Measurements from ENCODE around the gene CD40. TPM values are rescaled to one million over a fixed set of nuclear protein-coding genes. Genes with fewer than 3 reads are reported as not detected.

Gene CD40
- polyA plus RNA-seq, 4 donors = 4.8 to 7.6 (median 5.6) TPM

DNA sequence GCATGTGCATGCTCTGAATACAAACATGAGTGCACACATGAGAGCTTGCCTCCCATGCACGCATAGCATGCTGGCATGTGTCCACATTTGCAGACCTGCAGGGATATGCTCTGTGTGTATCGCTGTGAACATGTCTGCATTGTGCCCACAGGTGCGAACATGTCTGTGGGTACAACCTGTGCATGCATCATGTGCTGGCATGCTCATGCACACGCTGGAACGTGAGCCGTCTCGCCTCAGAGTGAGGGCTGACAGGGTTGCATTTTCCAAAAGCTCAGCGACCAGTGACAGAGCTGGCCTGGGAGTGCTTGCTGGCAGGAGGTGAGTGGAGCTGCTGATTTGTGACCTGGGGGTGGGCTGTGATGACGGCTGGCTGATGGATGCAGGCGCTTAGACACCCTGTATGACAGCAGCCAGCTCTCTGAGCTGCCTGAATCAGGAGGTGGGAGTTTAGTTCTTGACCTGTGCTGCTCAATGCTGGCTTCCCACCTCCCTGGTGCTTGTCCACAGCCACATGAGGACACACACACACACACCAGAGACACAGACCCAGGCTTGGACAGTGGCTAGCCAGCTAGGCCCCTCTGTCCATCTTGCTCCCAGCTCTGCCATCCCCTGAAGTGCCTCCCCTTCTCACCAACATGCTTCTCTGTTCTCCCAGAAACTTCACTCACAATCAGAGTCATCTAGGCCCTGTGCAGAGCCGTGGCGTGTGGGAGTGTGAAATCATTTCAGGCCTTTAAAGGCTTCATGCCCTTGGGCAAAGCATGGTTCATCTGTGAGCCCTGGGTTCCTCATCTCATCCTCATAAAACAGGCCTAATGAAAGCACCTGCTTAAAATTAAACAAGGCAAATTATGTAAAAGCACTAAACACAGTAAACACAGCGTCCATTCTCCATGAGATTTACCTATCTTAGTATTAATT, 51.4 kb downstream of the CD40 start:
- no peak for DNase-seq (ENCODE audit: low read depth in 4 of 4, low spot score in 3 of 4)

DNA sequence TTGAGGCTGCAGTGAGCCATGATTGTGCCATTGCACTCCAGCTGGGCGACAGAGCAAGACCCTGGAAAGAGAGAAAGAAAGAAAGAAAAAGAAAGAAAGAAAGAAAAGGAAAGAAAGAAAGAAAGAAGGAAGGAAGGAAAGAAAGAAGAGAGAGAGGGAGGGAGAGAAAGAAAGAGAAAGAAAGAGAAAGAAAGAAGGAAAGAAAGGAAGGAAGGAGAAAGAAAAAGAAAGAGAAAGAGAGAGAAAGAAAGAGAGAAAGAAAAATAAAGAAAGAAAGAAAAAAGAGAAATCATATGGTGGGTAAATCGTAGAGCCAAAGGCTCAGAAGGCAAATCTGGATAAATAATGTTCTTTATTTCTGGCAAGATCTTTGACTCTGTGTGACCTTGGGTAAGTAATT, 53.4 kb downstream of the CD40 start:
- no peak for DNase-seq (ENCODE audit: low read depth in 4 of 4, low spot score in 3 of 4)

DNA sequence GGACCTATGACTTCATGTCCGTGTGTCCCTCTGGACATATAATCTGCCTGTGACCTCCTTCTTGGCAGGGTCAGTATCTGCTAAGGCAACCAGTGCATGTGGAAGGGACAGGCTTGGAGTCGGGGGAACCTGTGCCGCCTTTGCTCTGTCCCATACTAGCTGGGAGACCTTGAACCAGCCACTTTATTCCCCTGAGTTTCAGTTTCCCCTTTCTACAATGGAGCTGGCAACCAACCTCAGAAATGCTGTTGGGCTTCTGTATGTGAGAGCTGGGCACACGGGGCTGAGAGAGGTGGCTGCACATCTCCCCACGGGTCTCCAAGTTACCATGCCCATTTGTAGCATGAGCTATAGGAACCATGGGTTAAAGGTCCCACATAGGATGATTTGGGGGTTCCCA, 53.8 kb downstream of the CD40 start:
- DNase-seq (ENCODE audit: low read depth in 4 of 4, low spot score in 3 of 4) = no peak

DNA sequence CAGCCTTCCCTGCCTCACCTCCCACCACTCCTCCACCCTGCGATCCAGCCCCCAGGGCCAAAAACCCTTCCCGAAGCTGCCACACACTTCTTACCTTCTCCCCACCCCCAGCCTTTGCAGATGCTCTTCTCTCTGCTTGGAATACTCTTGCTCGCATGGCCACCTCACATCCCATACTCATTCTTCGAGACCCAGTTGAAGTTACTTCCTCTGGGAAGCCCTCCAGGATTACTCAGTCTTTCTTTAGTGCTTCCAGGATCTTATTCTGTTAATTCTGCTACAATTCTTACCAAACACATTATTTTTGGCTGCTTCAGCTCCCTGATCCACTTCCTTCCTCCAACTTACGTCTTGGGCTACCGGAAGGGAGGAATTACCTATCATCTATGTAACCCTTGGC, 54.3 kb downstream of the CD40 start:
- no peak for DNase-seq (ENCODE audit: low read depth in 4 of 4, low spot score in 3 of 4)

DNA sequence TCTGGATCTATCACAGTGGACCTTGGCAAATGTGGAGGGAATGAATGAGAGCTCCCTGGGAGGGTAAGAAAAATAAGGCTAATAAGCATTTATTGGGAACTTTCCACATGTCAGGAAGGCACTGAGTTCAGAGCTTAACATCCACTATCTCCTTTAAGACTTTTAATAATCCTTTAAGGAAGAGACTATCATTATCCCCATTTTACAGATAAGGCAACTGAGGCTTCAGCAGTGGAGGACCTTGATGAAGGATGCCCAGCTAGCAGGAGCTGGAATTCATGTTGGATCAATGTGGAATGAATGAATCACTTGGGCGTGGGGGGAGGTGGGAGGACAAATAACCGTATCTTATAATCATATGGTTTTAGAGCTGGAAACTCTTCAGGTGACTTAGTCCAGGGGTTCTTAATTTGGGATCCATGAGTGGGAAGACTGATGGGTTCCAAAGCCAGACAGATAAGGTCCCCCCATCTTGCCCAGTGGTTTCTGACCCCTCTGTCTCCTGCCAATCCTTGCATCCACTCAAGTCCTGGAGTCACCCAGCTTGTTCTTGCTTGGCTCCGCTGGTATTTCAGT, 54.9 kb downstream of the CD40 start:
- DNase-seq (ENCODE audit: low read depth in 4 of 4, low spot score in 3 of 4) = no peak

DNA sequence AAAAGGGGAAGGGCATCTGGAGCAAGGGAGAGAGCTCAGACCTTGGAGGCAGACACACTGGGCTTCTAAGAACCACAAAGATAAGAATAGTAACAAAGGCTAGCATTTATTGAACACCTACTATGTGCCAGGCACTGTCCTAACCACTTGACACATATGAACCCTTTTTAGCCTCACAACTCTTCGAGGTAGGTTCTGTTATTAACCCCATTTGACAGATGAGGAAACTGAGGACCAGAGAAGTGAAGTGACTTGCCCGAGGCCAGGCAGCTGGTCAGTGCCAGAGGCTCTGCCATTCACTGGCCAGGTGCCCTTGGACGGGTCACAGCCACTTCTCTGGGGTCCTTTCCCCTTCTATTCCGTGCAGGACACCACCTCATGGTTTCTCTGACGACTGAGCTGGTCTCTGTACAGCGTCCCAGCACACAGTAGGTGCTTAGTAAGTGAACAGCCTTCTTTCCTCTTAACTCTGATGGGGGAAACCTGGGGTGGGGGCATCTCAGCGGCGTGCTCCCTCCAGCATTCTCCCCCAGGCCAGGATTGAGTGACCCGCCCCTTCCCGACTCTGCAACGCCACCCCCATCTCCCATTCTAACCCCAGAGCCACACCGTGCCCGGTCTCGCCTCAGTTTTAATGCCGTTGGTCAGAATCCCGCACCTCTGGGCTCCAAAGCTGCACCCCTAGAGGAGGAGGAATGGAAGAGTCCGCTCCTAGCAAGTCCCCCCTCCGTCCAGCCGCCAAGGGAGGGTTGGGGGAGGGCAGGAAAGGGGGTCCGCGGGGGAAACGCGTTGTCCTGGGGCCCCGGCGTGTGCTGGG, 55.7 kb downstream of the CD40 start:
- DNase-seq (ENCODE audit: low read depth in 4 of 4, low spot score in 3 of 4) = no peak

DNA sequence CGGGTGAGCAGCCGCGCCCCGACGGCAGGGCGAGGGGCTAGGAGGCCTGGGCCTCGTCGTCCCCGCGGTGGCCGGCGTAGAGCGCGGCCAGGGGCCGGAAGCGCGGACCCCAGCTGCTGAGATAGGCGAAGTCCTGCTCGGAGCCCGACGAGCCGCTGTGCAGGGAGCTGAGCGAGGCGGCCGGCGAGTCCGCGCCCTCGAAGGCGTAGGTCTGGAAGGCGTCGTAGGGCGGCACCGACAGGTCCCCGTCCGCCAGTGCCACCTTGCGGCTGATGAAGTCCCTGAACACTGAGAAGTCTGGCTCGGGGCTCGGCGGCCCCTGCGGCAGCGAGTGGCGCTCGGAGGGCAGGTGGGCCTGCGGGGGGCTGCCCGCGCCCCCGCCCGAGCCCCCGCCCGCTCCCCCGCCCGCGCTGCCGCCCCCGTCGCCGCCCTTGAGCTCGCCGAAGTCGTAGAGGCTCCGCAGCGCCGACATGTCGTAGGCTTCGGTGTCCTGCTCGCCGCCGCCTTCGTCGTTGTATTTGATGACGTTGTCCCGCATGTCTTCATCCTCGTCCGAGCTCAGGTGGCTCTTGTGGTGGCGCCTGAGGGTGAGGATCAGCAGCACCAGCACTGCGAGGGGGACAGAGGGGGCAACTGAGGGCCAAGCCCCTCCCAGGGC, 56.5 kb downstream of the CD40 start:
- DNase-seq (ENCODE audit: low read depth in 4 of 4, low spot score in 3 of 4) = peak in 2 of 4 donors; percentile 39 to 41

DNA sequence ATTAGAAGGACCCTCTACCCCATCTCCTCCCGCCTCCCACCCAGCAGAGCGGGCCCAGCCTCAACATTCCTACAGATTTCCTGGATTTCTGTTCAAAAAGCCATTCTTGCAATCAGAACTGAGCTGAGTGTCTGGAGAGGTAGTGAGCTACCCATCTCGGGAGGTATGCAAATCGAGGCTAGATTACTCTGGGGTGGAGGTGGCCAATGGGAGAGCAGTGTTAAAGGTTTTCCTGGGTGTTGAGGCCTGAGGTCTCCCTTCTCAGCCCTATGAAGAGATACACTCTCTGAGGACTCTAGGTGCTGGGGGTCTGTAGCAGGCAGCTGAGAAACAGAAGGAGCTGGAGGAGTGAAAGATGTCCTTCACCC, 57.0 kb downstream of the CD40 start:
- no peak for DNase-seq (ENCODE audit: low read depth in 4 of 4, low spot score in 3 of 4)

DNA sequence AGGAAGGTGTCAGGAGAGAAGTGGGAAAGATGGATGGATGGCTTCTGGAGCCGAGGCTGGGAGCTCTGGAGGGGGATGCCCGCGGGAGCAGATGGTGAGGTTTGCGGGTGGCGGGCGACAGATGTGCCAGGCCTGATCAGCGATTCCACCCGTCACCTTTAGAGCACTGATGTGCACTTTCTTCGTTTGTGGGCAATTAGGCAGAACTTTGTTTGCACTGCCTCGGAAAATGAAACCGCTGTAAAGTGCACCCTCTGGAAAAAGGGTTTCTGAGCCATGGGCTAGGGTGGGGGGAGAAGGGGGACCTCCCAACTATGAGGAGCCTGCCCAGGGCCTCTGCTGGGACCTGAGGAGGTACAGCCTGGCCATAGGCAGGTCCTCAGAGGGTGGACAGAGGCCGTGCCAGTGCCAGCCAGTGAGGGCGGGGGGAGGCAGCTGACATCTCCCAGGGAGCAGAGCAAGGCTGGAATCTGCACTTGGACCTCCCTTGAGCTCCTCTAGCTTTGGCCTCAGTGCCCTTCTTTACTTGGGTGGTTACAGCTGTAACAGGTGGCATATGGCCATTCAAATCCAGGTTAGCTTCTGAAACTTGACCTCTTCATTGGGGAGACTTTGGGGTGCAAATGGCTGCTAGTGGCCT, 58.7 kb downstream of the CD40 start:
- no peak for DNase-seq (ENCODE audit: low read depth in 4 of 4, low spot score in 3 of 4)

DNA sequence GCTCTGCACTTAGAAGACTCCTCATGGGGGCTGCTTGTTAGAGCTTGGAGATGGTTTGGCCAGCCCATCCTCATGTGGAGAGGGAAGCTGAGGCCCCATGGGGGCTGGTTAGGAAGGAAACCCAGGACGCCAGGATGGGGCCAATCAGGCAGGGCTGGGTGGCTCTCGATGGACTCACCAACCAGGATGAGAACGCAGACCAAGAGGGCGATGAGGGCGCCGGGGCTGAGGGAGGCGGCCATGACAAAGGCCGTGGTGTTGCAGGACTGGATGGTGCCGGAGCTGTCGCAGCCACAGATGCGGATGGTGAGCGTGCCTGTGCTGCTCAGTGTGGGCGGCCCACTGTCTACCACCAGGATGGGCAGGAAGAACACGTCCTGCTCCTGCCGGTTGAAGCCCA, 59.7 kb downstream of the CD40 start:
- no peak for DNase-seq (ENCODE audit: low read depth in 4 of 4, low spot score in 3 of 4)

DNA sequence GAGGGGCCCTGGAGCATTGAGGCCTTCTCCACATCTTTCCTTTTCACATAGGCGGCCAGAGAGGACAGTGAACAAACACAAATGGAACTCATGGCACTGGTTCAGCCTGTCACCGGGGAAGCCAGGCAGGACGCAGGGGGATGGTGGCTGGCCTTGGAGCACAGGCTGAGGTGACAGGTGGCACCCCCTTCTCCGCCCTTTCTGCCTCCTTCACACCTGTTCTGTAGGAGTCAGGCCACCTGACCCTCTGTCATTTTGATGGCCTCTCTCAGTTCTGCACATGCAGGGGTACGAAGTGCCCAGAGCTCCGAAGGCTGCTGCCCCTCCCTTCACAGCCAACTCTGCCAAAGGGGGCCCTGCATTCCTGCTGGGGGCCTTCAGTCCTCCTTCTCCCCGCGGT, 60.8 kb downstream of the CD40 start:
- no peak for DNase-seq (ENCODE audit: low read depth in 4 of 4, low spot score in 3 of 4)

Other genes starting within 250 kb of the CD40 start
- gene ZSWIM1, start 237.1 kb upstream of the CD40 start, polyA plus RNA-seq (ENCODE audit: insufficient read length in 4 of 4) = 10 to 100 TPM; 11.1 to 19.4 (median 13.9) TPM
- gene SPATA25, start 230.7 kb upstream of the CD40 start, polyA plus RNA-seq (ENCODE audit: insufficient read length in 4 of 4) = 1 to 10 TPM; 1.7 to 7.8 (median 2.8) TPM
- 10 to 100 TPM in 1 of 4 donors, 1 to 10 TPM in 3; 2.0 to 11.0 (median 4.3) TPM for gene NEURL2, start 227.1 kb upstream of the CD40 start, polyA plus RNA-seq (ENCODE audit: insufficient read length in 4 of 4)
- 100 to 1,000 TPM in 3 of 4 donors, 10 to 100 TPM in 1; 83.2 to 156 (median 115) TPM for gene CTSA, start 227.0 kb upstream of the CD40 start, polyA plus RNA-seq (ENCODE audit: insufficient read length in 4 of 4)
- gene PLTP, start 206.2 kb upstream of the CD40 start, polyA plus RNA-seq (ENCODE audit: insufficient read length in 4 of 4) = 100 to 1,000 TPM in 3 of 4 donors, 10 to 100 TPM in 1; 72.7 to 139 (median 126) TPM
- gene PCIF1, start 183.6 kb upstream of the CD40 start, polyA plus RNA-seq (ENCODE audit: insufficient read length in 4 of 4) = 10 to 100 TPM; 41.1 to 49.7 (median 43.7) TPM
- gene ZNF335, start 146.1 kb upstream of the CD40 start, polyA plus RNA-seq (ENCODE audit: insufficient read length in 4 of 4) = 10 to 100 TPM; 11.6 to 17.9 (median 12.5) TPM
- under 1 TPM; 0.24 to 0.81 (median 0.42) TPM for gene MMP9, start 109.4 kb upstream of the CD40 start, polyA plus RNA-seq (ENCODE audit: insufficient read length in 4 of 4)
- 1 to 10 TPM in 2 of 4 donors, under 1 TPM in 2; 0.85 to 2.3 (median 1.5) TPM for gene SLC12A5, start 89.1 kb upstream of the CD40 start, polyA plus RNA-seq (ENCODE audit: insufficient read length in 4 of 4)
- 10 to 100 TPM; 47.0 to 59.8 (median 58.5) TPM for gene NCOA5, start 28.4 kb upstream of the CD40 start, polyA plus RNA-seq (ENCODE audit: insufficient read length in 4 of 4)
- under 1 TPM in 2 of 4 donors, not detected in 2; 0.09 to 0.70 TPM for gene CDH22, start 190.2 kb downstream of the CD40 start, polyA plus RNA-seq (ENCODE audit: insufficient read length in 4 of 4)

All from left renal pelvis (tissue), 4 donors.